Measurements from ENCODE around the gene HECTD3. TPM values are rescaled to one million over a fixed set of nuclear protein-coding genes. Genes with fewer than 3 reads are reported as not detected.

Gene HECTD3
- total and polyA plus RNA-seq, 2 of the 4 experiments (the other 2 are of a cell fraction) = 12.2 to 39.5 TPM

DNA sequence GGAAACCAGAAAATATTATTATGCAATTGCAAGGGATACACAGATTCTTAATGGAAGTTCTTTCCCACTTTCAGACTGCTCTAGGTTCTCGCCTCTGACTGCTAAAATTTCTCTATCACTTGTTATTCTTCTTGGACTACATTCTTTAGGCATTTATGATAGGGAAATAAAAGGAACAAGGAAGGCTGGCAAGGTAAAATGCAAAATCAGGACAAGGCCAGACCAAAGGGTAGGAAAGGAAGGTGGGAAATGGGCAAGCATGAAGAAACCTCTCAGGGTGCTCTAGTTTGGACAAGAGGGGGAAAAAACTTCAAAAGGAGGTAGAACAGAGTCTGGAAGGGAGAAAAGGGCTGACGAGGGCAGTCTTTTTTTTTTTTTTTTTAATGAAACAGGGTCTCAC lies 27.1 kb upstream of the HECTD3 start:
- intact Hi-C loops (cut with micrococcal nuclease) (loop anchor here (5.0 kb wide), 1 partner anchor 254 kb away; no protein-coding TSS in a partner anchor), dilution Hi-C loops (cut with HindIII; ENCODE audit: low sequenced_read_pairs, unreplicated experiment) (no loop called here), in situ Hi-C loops (cut with MboI; ENCODE audit: low sequenced_read_pairs) (no loop called here)
- no peak overlapping the region for H3K27ac ChIP-seq (ENCODE audit: insufficient read depth, low read length)
- no peak overlapping the region for H2BK15ac ChIP-seq (ENCODE audit: low read depth, low read length)
- no peaks in the 10 kb centered on the region for H3K9me3 ChIP-seq (ENCODE audit: control insufficient read depth, insufficient read depth, low read length)
- ATAC-seq (ENCODE audit: low read depth) (no peak), DNase-seq (no peak)
- H4K91ac ChIP-seq (ENCODE audit: insufficient read depth, low read depth, low read length) = no peak overlapping the region
- ChIA-PET CTCF (no interaction called here), POLR2A (ENCODE audit: unreplicated experiment) (no interaction called here)
- TF ChIP-seq NFE2L2 (IDR thresholded peaks at IDR 0.05; ENCODE audit: low read depth, low read length) (no peak), RCOR1 (IDR thresholded peaks at IDR 0.05; ENCODE audit: insufficient replicate concordance, low read length) (no peak), MAZ (IDR thresholded peaks at IDR 0.05; ENCODE audit: borderline replicate concordance, low read depth, low read length) (no peak), POLR2A (IDR thresholded peaks at IDR 0.05; ENCODE audit: low read depth, low read length) (no peak), MXI1 (IDR thresholded peaks at IDR 0.05; ENCODE audit: borderline replicate concordance, low read depth, low read length) (no peak), FOS (IDR thresholded peaks at IDR 0.05; ENCODE audit: low read depth, low read length) (no peak), RAD21 (IDR thresholded peaks at IDR 0.05; ENCODE audit: low read length) (no peak), BHLHE40 (IDR thresholded peaks at IDR 0.05; ENCODE audit: low read depth, low read length) (no peak), RFX5 (IDR thresholded peaks at IDR 0.05; ENCODE audit: low read depth, low read length) (no peak)
- TF ChIP-seq, protein P1, sequence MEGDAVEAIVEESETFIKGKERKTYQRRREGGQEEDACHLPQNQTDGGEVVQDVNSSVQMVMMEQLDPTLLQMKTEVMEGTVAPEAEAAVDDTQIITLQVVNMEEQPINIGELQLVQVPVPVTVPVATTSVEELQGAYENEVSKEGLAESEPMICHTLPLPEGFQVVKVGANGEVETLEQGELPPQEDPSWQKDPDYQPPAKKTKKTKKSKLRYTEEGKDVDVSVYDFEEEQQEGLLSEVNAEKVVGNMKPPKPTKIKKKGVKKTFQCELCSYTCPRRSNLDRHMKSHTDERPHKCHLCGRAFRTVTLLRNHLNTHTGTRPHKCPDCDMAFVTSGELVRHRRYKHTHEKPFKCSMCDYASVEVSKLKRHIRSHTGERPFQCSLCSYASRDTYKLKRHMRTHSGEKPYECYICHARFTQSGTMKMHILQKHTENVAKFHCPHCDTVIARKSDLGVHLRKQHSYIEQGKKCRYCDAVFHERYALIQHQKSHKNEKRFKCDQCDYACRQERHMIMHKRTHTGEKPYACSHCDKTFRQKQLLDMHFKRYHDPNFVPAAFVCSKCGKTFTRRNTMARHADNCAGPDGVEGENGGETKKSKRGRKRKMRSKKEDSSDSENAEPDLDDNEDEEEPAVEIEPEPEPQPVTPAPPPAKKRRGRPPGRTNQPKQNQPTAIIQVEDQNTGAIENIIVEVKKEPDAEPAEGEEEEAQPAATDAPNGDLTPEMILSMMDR (conservative IDR thresholded peaks at IDR 0.05; ENCODE audit: low read depth, low read length) = no peak
- TF ChIP-seq, protein P2, sequence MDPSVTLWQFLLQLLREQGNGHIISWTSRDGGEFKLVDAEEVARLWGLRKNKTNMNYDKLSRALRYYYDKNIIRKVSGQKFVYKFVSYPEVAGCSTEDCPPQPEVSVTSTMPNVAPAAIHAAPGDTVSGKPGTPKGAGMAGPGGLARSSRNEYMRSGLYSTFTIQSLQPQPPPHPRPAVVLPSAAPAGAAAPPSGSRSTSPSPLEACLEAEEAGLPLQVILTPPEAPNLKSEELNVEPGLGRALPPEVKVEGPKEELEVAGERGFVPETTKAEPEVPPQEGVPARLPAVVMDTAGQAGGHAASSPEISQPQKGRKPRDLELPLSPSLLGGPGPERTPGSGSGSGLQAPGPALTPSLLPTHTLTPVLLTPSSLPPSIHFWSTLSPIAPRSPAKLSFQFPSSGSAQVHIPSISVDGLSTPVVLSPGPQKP (IDR thresholded peaks at IDR 0.05; ENCODE audit: borderline replicate concordance, low read depth, low read length) = no peak
- no peaks in the 10 kb centered on the region; the same call in 1 of the 2 replicates for H3K9me1 ChIP-seq (ENCODE audit: insufficient read depth, low read length)
- BruUV-seq (replicated peaks) = no TSS peak
- H4K8ac ChIP-seq (ENCODE audit: low read depth in 2 of 2, low read length in 2 of 2) = no peak overlapping the region
- no peak overlapping the region for H3K4me2 ChIP-seq (ENCODE audit: low read depth, low read length)
- no peaks in the 10 kb centered on the region for H3K4me1 ChIP-seq (ENCODE audit: control insufficient read depth, insufficient read depth, low read length)
- H2BK5ac ChIP-seq (ENCODE audit: low read depth, low read length, poor library complexity, severe bottlenecking) = no peak overlapping the region
- H2AFZ ChIP-seq (replicated peaks; ENCODE audit: low read length, poor library complexity) = no peak overlapping the region
- H4K5ac ChIP-seq (ENCODE audit: low read depth, low read length) = no peak overlapping the region
- no peak overlapping the region for H2AK5ac ChIP-seq (ENCODE audit: low read depth, low read length)
- H3K4ac ChIP-seq (ENCODE audit: low read depth, low read length) = no peak overlapping the region
- H3K36me3 ChIP-seq (ENCODE audit: control insufficient read depth, insufficient read depth, low read length) = no peaks in the 10 kb centered on the region
- WGBS, 2 experiments (ENCODE audit: extremely low coverage in 2 of 2, insufficient read length in 1 of 2) = no CpG with 5 or more reads among the region's 2 CpGs
- no peaks in the 10 kb centered on the region for H4K20me1 ChIP-seq (ENCODE audit: insufficient read depth, low read length)
- H3K14ac ChIP-seq (replicated peaks; ENCODE audit: low read depth, low read length) = no peak overlapping the region
- no peak overlapping the region for H3K18ac ChIP-seq (ENCODE audit: low read depth, low read length)
- no peak overlapping the region for H3K23ac ChIP-seq (ENCODE audit: low read depth, low read length)
- H2BK120ac ChIP-seq (ENCODE audit: low read depth, low read length) = no peak overlapping the region
- H3K4me3 ChIP-seq (ENCODE audit: insufficient read depth, low read depth, low read length) = no peak overlapping the region
- H2AK9ac ChIP-seq (replicated peaks; ENCODE audit: low read depth, low read length, poor library complexity) = no peak overlapping the region
- no peak overlapping the region for H3K9ac ChIP-seq (ENCODE audit: low read depth, low read length)
- no peak overlapping the region for H2BK20ac ChIP-seq (ENCODE audit: low read depth, low read length)
- H3K79me1 ChIP-seq (ENCODE audit: low read depth in 1 of 2, low read length in 2 of 2) = no peaks in the 10 kb centered on the region
- no peak overlapping the region for H3K56ac ChIP-seq (ENCODE audit: extremely low read depth, insufficient read depth, low read length)
- peaks cover 7% of the 10 kb centered on the region for H3K27me3 ChIP-seq (ENCODE audit: control insufficient read depth, insufficient read depth, low read length)

Data from IMR-90 (cell line).